ENCODE results near the gene KLK2.

GRCh38 chr19:50861496-50862286 is 11.5 kb upstream of the KLK2 start:
- TF ChIP-seq CTCF (conservative IDR thresholded peaks at IDR 0.05; ENCODE audit: low read depth, low read length) (no peak), EZH2 (IDR thresholded peaks at IDR 0.05; ENCODE audit: low read length, unreplicated experiment) (no peak), EZH2phosphoT487 (IDR thresholded peaks at IDR 0.05; ENCODE audit: borderline replicate concordance, low read length) (no peak)
